Hair follicular keratinocyte (primary cell): Measurements from ENCODE around the gene SPDYE3. TPM values are rescaled to one million over a fixed set of nuclear protein-coding genes. Genes with fewer than 3 reads are reported as not detected.

Experiments used
- total RNA-seq: library from RNA; depleted of rRNA; stranded (reverse); fragments of >200 nt; gene quantifications from 2 replicates; pipeline ENCODE4 v1.2.3, GENCODE V29; 2015

Gene SPDYE3, protein sequence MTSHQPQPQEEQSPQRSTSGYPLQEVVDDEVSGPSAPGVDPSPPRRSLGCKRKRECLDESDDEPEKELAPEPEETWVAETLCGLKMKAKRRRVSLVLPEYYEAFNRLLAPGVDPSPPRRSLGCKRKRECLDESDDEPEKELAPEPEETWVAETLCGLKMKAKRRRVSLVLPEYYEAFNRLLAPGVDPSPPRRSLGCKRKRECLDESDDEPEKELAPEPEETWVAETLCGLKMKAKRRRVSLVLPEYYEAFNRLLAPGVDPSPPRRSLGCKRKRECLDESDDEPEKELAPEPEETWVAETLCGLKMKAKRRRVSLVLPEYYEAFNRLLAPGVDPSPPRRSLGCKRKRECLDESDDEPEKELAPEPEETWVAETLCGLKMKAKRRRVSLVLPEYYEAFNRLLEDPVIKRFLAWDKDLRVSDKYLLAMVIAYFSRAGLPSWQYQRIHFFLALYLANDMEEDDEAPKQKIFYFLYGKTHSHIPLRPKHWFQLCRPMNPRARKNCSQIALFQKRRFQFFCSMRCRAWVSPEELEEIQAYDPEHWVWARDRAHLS
- total RNA-seq, result not detected in 2 replicates

DNA sequence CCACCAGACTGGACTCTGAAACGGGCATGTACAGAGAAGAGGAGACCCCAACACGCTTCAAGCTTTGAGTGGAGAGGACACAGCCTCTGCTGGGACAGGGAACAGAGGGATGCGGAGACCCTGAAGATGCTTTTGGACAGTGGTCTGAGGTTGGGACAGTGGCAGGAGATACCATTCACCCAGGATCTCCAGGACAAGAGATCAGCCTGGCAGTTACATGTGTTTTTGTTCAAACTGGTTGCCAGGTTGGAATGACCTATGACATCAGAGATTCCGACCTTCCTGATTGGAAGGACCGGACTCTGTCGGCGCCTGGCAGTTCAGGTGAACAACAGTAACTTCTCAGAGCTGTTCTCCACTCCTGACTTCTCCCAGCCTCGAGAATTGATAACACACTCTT, at the start of gene SPDYE3:
Gene SPDYE3 (plus strand): TSS at position 301 of the 400 bp plus-strand sequence. CDS start 184 bp downstream, outside the sequence.

GRCh38 chr7:100358027-100358856, 50.7 kb downstream of the SPDYE3 start, which contains the start of gene PILRB:
Gene PILRB (plus strand): TSS chr7:100358117. CDS start chr7:100358303, 186 bp downstream.

Other genes starting within 250 kb of the SPDYE3 start
- 10.3 and 11.4 TPM in 2 replicates for gene ZNF3, start 226.0 kb upstream of the SPDYE3 start, total RNA-seq
- gene COPS6, start 218.7 kb upstream of the SPDYE3 start, total RNA-seq, result 52.7 and 64.4 TPM in 2 replicates
- 63.3 and 194 TPM in 2 replicates for gene MCM7, start 206.3 kb upstream of the SPDYE3 start, total RNA-seq
- 8.4 and 12.8 TPM in 2 replicates for gene AP4M1, start 206.1 kb upstream of the SPDYE3 start, total RNA-seq
- gene TAF6, start 188.3 kb upstream of the SPDYE3 start, total RNA-seq, result 59.5 and 65.9 TPM in 2 replicates
- gene CNPY4, start 188.1 kb upstream of the SPDYE3 start, total RNA-seq, result 10.3 and 11.2 TPM in 2 replicates
- gene MBLAC1, start 180.7 kb upstream of the SPDYE3 start, total RNA-seq, result 1.2 and 1.8 TPM in 2 replicates
- 135 and 222 TPM in 2 replicates for gene LAMTOR4, start 158.8 kb upstream of the SPDYE3 start, total RNA-seq
- 8.4 and 9.6 TPM in 2 replicates for gene TRAPPC14, start 149.0 kb upstream of the SPDYE3 start, total RNA-seq
- gene GAL3ST4, start 139.1 kb upstream of the SPDYE3 start, total RNA-seq, result 3.0 and 3.5 TPM in 2 replicates
- 0.30 and 1.1 TPM in 2 replicates for gene GPC2, start 130.3 kb upstream of the SPDYE3 start, total RNA-seq
- 0.04 TPM in 1 of 2 replicates, not detected in the other for gene STAG3, start 129.8 kb upstream of the SPDYE3 start, total RNA-seq
- not detected in 2 replicates for gene PVRIG, start 87.8 kb upstream of the SPDYE3 start, total RNA-seq
- 6.9 and 10.9 TPM in 2 replicates for gene PILRB, start 50.4 kb downstream of the SPDYE3 start, total RNA-seq
- not detected in 2 replicates for gene PILRA, start 65.8 kb downstream of the SPDYE3 start, total RNA-seq
- gene ZCWPW1, start 121.0 kb downstream of the SPDYE3 start, total RNA-seq, result 0.86 and 2.2 TPM in 2 replicates
- gene MEPCE, start 122.1 kb downstream of the SPDYE3 start, total RNA-seq, result 21.2 and 23.7 TPM in 2 replicates
- gene PPP1R35, start 128.8 kb downstream of the SPDYE3 start, total RNA-seq, result 46.5 and 70.1 TPM in 2 replicates
- not detected in 2 replicates for gene SPACDR, start 156.6 kb downstream of the SPDYE3 start, total RNA-seq
- 33.3 and 36.0 TPM in 2 replicates for gene TSC22D4, start 171.5 kb downstream of the SPDYE3 start, total RNA-seq
- 4.3 and 4.8 TPM in 2 replicates for gene NYAP1, start 176.2 kb downstream of the SPDYE3 start, total RNA-seq
- gene AGFG2, start 231.5 kb downstream of the SPDYE3 start, total RNA-seq, result 4.5 and 13.3 TPM in 2 replicates